Measurements from ENCODE around the gene PACRG. TPM values are rescaled to one million over a fixed set of nuclear protein-coding genes. Genes with fewer than 3 reads are reported as not detected.

The PACRG gene
- total RNA-seq, 1 experiment from 2014 or later: 0.59 TPM

GRCh38 chr6:163053667-163054344, 326.0 kb downstream of the PACRG start:
- Histone ChIP-seq H3K27ac (ENCODE audit: low read length) (no peak overlapping the region), H3K27me3 (ENCODE audit: control insufficient read depth, insufficient read depth, low read length) (no peaks in the 10 kb centered on the region), H3K4me3 (ENCODE audit: low read depth in 2 of 2, low read length in 2 of 2) (no peak overlapping the region), H3K9me3 (ENCODE audit: control insufficient read depth, insufficient read depth, low read depth, low read length) (no peaks in the 10 kb centered on the region), H3K36me3 (ENCODE audit: control insufficient read depth, insufficient read depth, low read length) (no peaks in the 10 kb centered on the region), H3K4me1 (ENCODE audit: control insufficient read depth, insufficient read depth, low read length) (no peaks in the 10 kb centered on the region)
- no peak for TF ChIP-seq REST (IDR thresholded peaks at IDR 0.05; ENCODE audit: insufficient read depth in 1 of 2, low read depth in 2 of 2, low read length in 1 of 2)
- TF ChIP-seq SIN3A (IDR thresholded peaks at IDR 0.05; ENCODE audit: borderline replicate concordance, insufficient read depth, low read depth, low read length): no peak
- TF ChIP-seq TCF7L2 (IDR thresholded peaks at IDR 0.05; ENCODE audit: low read depth, low read length): no peak
- TF ChIP-seq CTCF (IDR thresholded peaks at IDR 0.05): no peak
- TF ChIP-seq POLR2AphosphoS5 (IDR thresholded peaks at IDR 0.05; ENCODE audit: low read depth, low read length): no peak
- no TSS peak for BruUV-seq (replicated peaks)
- ChIA-PET POLR2A (no interaction called here), CTCF (no interaction called here)
- in situ Hi-C loops (cut with HindIII; ENCODE audit: low pct_unique_long_range_greater_than_20kb, low sequenced_read_pairs): no loop called here
- DNase-seq (ENCODE audit: low read depth, low spot score): no peak
- ATAC-seq: no peak
- intact Hi-C loops (cut with micrococcal nuclease; ENCODE audit: unreplicated experiment): no loop called here

- ChIA-PET CTCF (no interaction called here), POLR2A (no interaction called here)
- Histone ChIP-seq H3K27ac (ENCODE audit: low read length) (no peak overlapping the region), H3K36me3 (ENCODE audit: control insufficient read depth, insufficient read depth, low read length) (no peaks in the 10 kb centered on the region), H3K4me1 (ENCODE audit: control insufficient read depth, insufficient read depth, low read length) (no peaks in the 10 kb centered on the region), H3K9me3 (ENCODE audit: control insufficient read depth, insufficient read depth, low read depth, low read length) (no peaks in the 10 kb centered on the region), H3K27me3 (ENCODE audit: control insufficient read depth, insufficient read depth, low read length) (no peaks in the 10 kb centered on the region), H3K4me3 (ENCODE audit: low read depth in 2 of 2, low read length in 2 of 2) (no peak overlapping the region)
- no peak for ATAC-seq
- BruUV-seq (replicated peaks): no TSS peak
- no peak for DNase-seq (ENCODE audit: low read depth, low spot score)
- intact Hi-C loops (cut with micrococcal nuclease; ENCODE audit: unreplicated experiment): no loop called here
- in situ Hi-C loops (cut with HindIII; ENCODE audit: low pct_unique_long_range_greater_than_20kb, low sequenced_read_pairs): no loop called here
- TF ChIP-seq TCF7L2 (IDR thresholded peaks at IDR 0.05; ENCODE audit: low read depth, low read length): no peak
Measured at GRCh38 chr6:163054641-163055040, 326.9 kb downstream of the PACRG start.

GRCh38 chr6:163057260-163057659, 329.5 kb downstream of the PACRG start:
- Histone ChIP-seq H3K9me3 (ENCODE audit: control insufficient read depth, insufficient read depth, low read depth, low read length) (no peaks in the 10 kb centered on the region), H3K27me3 (ENCODE audit: control insufficient read depth, insufficient read depth, low read length) (no peaks in the 10 kb centered on the region), H3K27ac (ENCODE audit: low read length) (no peak overlapping the region), H3K4me3 (ENCODE audit: low read depth in 2 of 2, low read length in 2 of 2) (no peak overlapping the region), H3K36me3 (ENCODE audit: control insufficient read depth, insufficient read depth, low read length) (no peaks in the 10 kb centered on the region), H3K4me1 (ENCODE audit: control insufficient read depth, insufficient read depth, low read length) (no peaks in the 10 kb centered on the region)
- ChIA-PET POLR2A (no interaction called here), CTCF (no interaction called here)
- in situ Hi-C loops (cut with HindIII; ENCODE audit: low pct_unique_long_range_greater_than_20kb, low sequenced_read_pairs) (no loop called here), intact Hi-C loops (cut with micrococcal nuclease; ENCODE audit: unreplicated experiment) (no loop called here)
- no peak for ATAC-seq
- TF ChIP-seq POLR2AphosphoS5 (IDR thresholded peaks at IDR 0.05; ENCODE audit: low read depth, low read length) (no peak), TCF7L2 (IDR thresholded peaks at IDR 0.05; ENCODE audit: low read depth, low read length) (no peak), CTCF (IDR thresholded peaks at IDR 0.05) (no peak), REST (IDR thresholded peaks at IDR 0.05; ENCODE audit: insufficient read depth in 1 of 2, low read depth in 2 of 2, low read length in 1 of 2) (no peak), SIN3A (IDR thresholded peaks at IDR 0.05; ENCODE audit: borderline replicate concordance, insufficient read depth, low read depth, low read length) (no peak)
- no peak for DNase-seq (ENCODE audit: low read depth, low spot score)
- no TSS peak for BruUV-seq (replicated peaks)
